Erythroblast (primary cell): Measurements from ENCODE around the gene PHC2.

ENCODE experiments used
- GATA1 ChIP-seq: IDR thresholded peaks from 2 replicates; pipeline ENCODE4 v1.6.1; 2011; ENCODE audit warnings: low read depth, mild to moderate bottlenecking, control low read depth, low read length, moderate library complexity
- POLR2A ChIP-seq: IDR thresholded peaks from 2 replicates; pipeline ENCODE4 v1.6.1; 2011; ENCODE audit warnings: mild to moderate bottlenecking, low read length

DNA sequence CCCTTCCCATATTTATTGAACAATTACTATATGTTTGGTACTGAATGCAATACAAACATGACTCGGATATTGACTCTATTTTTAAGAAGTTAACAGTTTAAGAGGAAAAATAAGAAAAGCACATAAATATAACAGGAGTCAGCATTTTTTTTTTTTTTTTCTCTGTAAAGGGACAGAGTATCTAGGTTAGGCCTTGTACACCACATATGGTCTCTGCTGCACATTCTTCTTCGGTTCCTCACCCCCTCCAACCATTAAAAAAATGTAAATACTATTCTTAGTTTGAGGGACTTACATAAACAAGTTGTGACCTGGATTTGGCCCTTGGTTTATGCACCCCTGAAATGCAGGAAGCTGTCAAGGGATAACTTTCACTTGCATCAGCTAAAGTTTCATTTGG lies 40.4 kb downstream of the PHC2 start:
- TF ChIP-seq POLR2A (no peak), GATA1 (no peak)
